GM23248 (cell line): Measurements from ENCODE around the gene ENTHD1.

Source experiments
- EZH2 ChIP-seq: fragments of 200-600 bp; sonication (generic); IDR thresholded peaks from 2 replicates; pipeline ENCODE4 v1.6.1; 2018; ENCODE audit warnings: antibody characterized with exemption, mild to moderate bottlenecking; ENCODE audit not compliant: insufficient read depth, poor library complexity, severe bottlenecking
- EZH2phosphoT487 ChIP-seq: fragments of 200-600 bp; sonication (generic); IDR thresholded peaks from 2 replicates; pipeline ENCODE4 v1.6.1; 2018; ENCODE audit warnings: antibody characterized with exemption, moderate library complexity, mild to moderate bottlenecking, low read depth; ENCODE audit not compliant: insufficient read depth

GRCh38 chr22:39932166-39932565, 38.6 kb upstream of the ENTHD1 start:
- TF ChIP-seq EZH2phosphoT487 (no peak), EZH2 (no peak)
